Natural killer cell (primary cell): Measurements from ENCODE around the gene MYO15A. TPM values are rescaled to one million over a fixed set of nuclear protein-coding genes. Genes with fewer than 3 reads are reported as not detected.

Source experiments
- ATAC-seq, 3 donors: fragments of 150-1000 bp in 2 of 3; fragments of 200-7000 bp in 1 of 3; cut with Tn5 transposase; 1 replicate in 1 of 3; 2 replicates in 2 of 3; pipeline ENCODE4 v1.10.0; 2021; ENCODE audit warnings: mild to moderate bottlenecking in 2 of 3, moderate library complexity in 2 of 3
- DNase-seq, 2 donors: peaks; one replicate each; pipeline versions ENCODE4 v3.0.0 to v3.0.0-alpha.2; 2013 to 2021; ENCODE audit warnings: mixed read lengths in 1 of 2
- H3K27ac ChIP-seq: one replicate; pipeline ENCODE4 v1.5.1; 2013; ENCODE audit warnings: mild to moderate bottlenecking, low read length
- H3K27me3 ChIP-seq: one replicate; pipeline ENCODE4 v1.6.1; 2013; ENCODE audit warnings: low read length; ENCODE audit not compliant: control insufficient read depth, insufficient read depth
- H3K36me3 ChIP-seq: one replicate; pipeline ENCODE4 v1.6.1; 2013; ENCODE audit warnings: low read length; ENCODE audit not compliant: control insufficient read depth, insufficient read depth
- H3K4me1 ChIP-seq: one replicate; pipeline ENCODE4 v1.6.1; 2013; ENCODE audit warnings: low read length; ENCODE audit not compliant: control insufficient read depth, insufficient read depth
- H3K4me3 ChIP-seq: one replicate; pipeline ENCODE4 v1.5.1; 2013; ENCODE audit warnings: low read length
- H3K9me3 ChIP-seq: one replicate; pipeline ENCODE4 v1.6.1; 2013; ENCODE audit warnings: low read length; ENCODE audit not compliant: control insufficient read depth, insufficient read depth
- H3K27ac Mint-ChIP-seq, 2 donors: one replicate each; pipeline ENCODE4 v1.8.0; 2022; ENCODE audit warnings: mild to moderate bottlenecking in 2 of 2, mixed read lengths in 2 of 2, moderate library complexity in 1 of 2
- H3K27me3 Mint-ChIP-seq, 2 donors: one replicate each; pipeline ENCODE4 v1.8.0; 2022; ENCODE audit warnings: low read depth in 2 of 2, mixed read lengths in 2 of 2
- H3K36me3 Mint-ChIP-seq: one replicate; pipeline ENCODE4 v1.8.0; 2022; ENCODE audit warnings: mixed read lengths
- H3K4me1 Mint-ChIP-seq, 2 donors: one replicate each; pipeline ENCODE4 v1.8.0; 2022; ENCODE audit warnings: mixed read lengths in 2 of 2
- H3K4me3 Mint-ChIP-seq: one replicate; pipeline ENCODE4 v1.8.0; 2022; ENCODE audit warnings: mild to moderate bottlenecking, moderate library complexity, mixed read lengths
- H3K9me3 Mint-ChIP-seq, 2 donors: one replicate each; pipeline ENCODE4 v1.8.0; 2022; ENCODE audit warnings: mixed read lengths in 2 of 2
- CTCF ChIP-seq: fragments of 200-600 bp; IDR thresholded peaks from one replicate; pipeline ENCODE4 v1.8.0; 2022; ENCODE audit warnings: antibody characterized with exemption
- WGBS: methylation state at CpG from one replicate; pipeline ENCODE4 v1.1.7; 2013; ENCODE audit warnings: missing lambda C conversion rate; ENCODE audit not compliant: insufficient coverage; 5-methylcytosine and 5-hydroxymethylcytosine counted together
- intact Hi-C: fragments of 100-400 bp; cut with micrococcal nuclease; formaldehyde crosslinking; loops from one replicate; pipeline ENCODE4 v1.14.2; 2022
- total RNA-seq, 4 donors: library from RNA; stranded (reverse); fragments of 120-200 nt in 1 of 4; gene quantifications; one replicate each; pipeline versions ENCODE4 v1.2.3 to v1.2.4, GENCODE V29; 2013 to 2022

The MYO15A gene
- total RNA-seq, 3 donors from 2014 or later (not counting 1 experiment from before 2014, with no cell fraction given): 1.6 to 2.0 (median 1.8) TPM

GRCh38 chr17:18157354-18157985 is 48.9 kb downstream of the MYO15A start:
- H3K27ac ChIP-seq: peak overlapping the region; percentile 33

GRCh38 chr17:18158022-18158600 is 49.6 kb downstream of the MYO15A start:
- no peaks in the 10 kb centered on the region for H3K36me3 Mint-ChIP-seq
- H3K27ac ChIP-seq: peak overlapping the region; percentile 44

More at GRCh38 chr17:18157354-18157985, 48.9 kb downstream of the MYO15A start:
- no peaks in the 10 kb centered on the region for H3K36me3 ChIP-seq
- H3K4me3 Mint-ChIP-seq: peak overlapping the region; percentile 93
- no peak for DNase-seq
- H3K27ac Mint-ChIP-seq: peak overlapping the region; percentile 84 to 94
- H3K27me3 Mint-ChIP-seq: no peaks in the 10 kb centered on the region
- no peaks in the 10 kb centered on the region for H3K9me3 Mint-ChIP-seq
- no peak overlapping the region for H3K4me3 ChIP-seq
- H3K36me3 Mint-ChIP-seq: no peaks in the 10 kb centered on the region
- H3K9me3 ChIP-seq: no peaks in the 10 kb centered on the region
- H3K4me1 ChIP-seq: peaks cover 25% of the 10 kb centered on the region
- intact Hi-C loops: no loop called here
- TF ChIP-seq CTCF: no peak
- 79% methylated on average over 22 of the region's 22 CpGs for WGBS
- H3K4me1 Mint-ChIP-seq: peaks cover 6 to 15% of the 10 kb centered on the region in 2 donors
- H3K27me3 ChIP-seq: no peaks in the 10 kb centered on the region
- no peak for ATAC-seq

GRCh38 chr17:18159551-18160120 is 51.1 kb downstream of the MYO15A start:
- H3K9me3 Mint-ChIP-seq: no peaks in the 10 kb centered on the region
- Histone ChIP-seq H3K36me3 (no peaks in the 10 kb centered on the region), H3K4me1 (peaks cover 13% of the 10 kb centered on the region), H3K27ac (no peak overlapping the region), H3K9me3 (no peaks in the 10 kb centered on the region), H3K4me3 (no peak overlapping the region), H3K27me3 (no peaks in the 10 kb centered on the region)
- WGBS: 92% methylated on average over 3 of the region's 3 CpGs
- intact Hi-C loops: no loop called here
- no peak for DNase-seq
- no peak for TF ChIP-seq CTCF
- ATAC-seq: no peak
- peak overlapping the region; percentile 77 for H3K4me3 Mint-ChIP-seq
- H3K27ac Mint-ChIP-seq: peak overlapping the region; percentile 46 to 79
- H3K4me1 Mint-ChIP-seq: peaks cover 6 to 15% of the 10 kb centered on the region in 2 donors
- H3K27me3 Mint-ChIP-seq: no peaks in the 10 kb centered on the region
- H3K36me3 Mint-ChIP-seq: no peaks in the 10 kb centered on the region

More at GRCh38 chr17:18158022-18158600, 49.6 kb downstream of the MYO15A start:
- H3K9me3 Mint-ChIP-seq: no peaks in the 10 kb centered on the region
- peak; percentile 89 to 96 for DNase-seq
- H3K4me1 ChIP-seq: peaks cover 21% of the 10 kb centered on the region
- intact Hi-C loops: loop anchor here (1.0 kb wide), 1 partner anchor 25 kb away; the partner anchor contains the start of gene ALKBH5
- H3K9me3 ChIP-seq: no peaks in the 10 kb centered on the region
- H3K4me3 Mint-ChIP-seq: peak overlapping the region; percentile 93
- 6% methylated on average over 26 of the region's 26 CpGs for WGBS
- H3K4me1 Mint-ChIP-seq: peaks cover 6 to 15% of the 10 kb centered on the region in 2 donors
- peak overlapping the region; percentile 84 to 94 for H3K27ac Mint-ChIP-seq
- peak overlapping the region; percentile 43 for H3K4me3 ChIP-seq
- peak; percentile 88 to 92 (median 91) for ATAC-seq
- H3K36me3 ChIP-seq: no peaks in the 10 kb centered on the region
- no peaks in the 10 kb centered on the region for H3K27me3 Mint-ChIP-seq
- TF ChIP-seq CTCF: no peak
- no peaks in the 10 kb centered on the region for H3K27me3 ChIP-seq
